Measurements from ENCODE around the gene PLA2G6.

Gene PLA2G6

DNA sequence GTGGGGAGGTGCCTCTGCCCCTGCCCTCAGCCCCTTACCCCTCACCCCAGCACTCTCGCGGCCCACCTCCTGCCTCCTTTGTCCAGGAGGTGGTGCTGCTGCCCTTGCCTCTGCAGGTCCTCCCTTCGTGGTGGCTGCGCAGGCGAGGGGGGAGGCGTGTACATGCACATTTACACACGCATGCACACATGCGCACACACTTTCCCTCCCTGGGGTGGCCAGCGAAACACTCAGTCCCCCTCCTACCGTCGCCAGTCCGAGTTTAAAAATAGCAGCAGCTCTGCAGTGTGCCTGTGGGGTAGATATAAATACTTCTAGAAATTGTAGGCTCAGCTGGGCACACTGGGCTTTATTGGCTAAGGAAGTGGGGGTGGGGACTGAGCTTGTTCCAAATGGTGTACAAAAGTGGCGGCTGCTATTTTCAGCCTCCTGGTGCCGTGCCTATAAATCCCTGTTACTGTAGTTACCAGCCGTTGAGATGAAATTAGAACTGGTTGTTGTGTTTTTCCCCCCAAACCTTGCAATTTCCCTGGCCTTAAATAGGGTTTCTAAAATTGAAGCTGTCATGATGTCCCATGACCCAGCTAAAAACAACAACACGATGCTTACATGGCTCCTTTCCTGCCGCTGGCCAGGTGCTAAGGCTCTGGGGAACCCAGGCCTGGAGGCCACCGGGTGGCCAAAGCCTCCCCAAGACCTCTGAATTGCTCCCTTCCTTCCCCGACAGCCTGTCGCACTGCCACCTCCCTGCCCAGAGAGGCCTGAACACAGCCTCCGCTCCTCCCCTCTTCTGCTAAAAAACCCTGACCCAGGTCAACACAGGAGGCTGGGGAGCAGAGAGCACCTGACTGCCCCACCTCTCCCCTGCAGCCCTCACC, 112.0 kb downstream of the PLA2G6 start:
- DNase-seq (ENCODE audit: extremely low read depth, low read depth): no peak

DNA sequence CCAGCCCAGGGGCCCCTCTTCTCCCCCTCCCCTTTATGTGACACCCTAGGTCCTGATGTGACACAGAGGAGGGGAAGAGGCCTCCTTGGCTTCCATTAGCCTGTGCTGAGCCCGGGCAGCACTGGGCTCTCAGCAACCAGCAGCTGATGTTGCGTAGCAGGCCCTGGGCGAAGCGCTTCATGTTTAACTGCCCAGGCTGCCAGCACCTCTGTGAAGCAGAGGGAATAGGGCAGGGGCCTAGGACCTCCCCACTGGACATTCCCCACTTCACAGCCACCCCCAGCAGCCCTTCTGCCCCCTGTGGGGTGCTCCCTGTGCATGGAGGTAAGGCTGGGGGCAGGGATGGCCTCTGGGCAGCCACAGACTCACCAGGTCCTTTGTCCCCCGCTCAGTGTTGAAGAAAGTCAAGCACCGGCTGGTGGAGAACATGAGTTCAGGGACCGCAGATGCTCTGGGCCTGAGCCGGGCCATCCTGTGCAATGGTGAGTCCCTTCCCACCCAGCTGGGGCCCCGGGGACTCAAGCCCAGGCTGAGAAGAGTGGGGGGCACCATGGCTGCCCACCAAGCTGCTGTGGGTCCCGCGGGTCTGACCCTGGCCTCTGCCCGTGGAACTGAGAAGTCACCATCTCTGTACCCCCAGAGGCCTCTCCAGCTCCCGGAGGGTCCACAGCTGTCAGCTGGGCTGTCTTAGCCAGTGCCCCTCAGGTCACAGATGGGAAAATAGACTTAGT, 112.8 kb downstream of the PLA2G6 start:
- TF ChIP-seq, protein P1, sequence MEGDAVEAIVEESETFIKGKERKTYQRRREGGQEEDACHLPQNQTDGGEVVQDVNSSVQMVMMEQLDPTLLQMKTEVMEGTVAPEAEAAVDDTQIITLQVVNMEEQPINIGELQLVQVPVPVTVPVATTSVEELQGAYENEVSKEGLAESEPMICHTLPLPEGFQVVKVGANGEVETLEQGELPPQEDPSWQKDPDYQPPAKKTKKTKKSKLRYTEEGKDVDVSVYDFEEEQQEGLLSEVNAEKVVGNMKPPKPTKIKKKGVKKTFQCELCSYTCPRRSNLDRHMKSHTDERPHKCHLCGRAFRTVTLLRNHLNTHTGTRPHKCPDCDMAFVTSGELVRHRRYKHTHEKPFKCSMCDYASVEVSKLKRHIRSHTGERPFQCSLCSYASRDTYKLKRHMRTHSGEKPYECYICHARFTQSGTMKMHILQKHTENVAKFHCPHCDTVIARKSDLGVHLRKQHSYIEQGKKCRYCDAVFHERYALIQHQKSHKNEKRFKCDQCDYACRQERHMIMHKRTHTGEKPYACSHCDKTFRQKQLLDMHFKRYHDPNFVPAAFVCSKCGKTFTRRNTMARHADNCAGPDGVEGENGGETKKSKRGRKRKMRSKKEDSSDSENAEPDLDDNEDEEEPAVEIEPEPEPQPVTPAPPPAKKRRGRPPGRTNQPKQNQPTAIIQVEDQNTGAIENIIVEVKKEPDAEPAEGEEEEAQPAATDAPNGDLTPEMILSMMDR (IDR thresholded peaks at IDR 0.05; ENCODE audit: low read depth, low read length, missing control alignments): no peak
- H3K4me3 ChIP-seq (replicated peaks; ENCODE audit: low read depth, low read length): no peak overlapping the region
- no peak for DNase-seq (ENCODE audit: extremely low read depth, low read depth)

More for the DNA sequence above, 112.0 kb downstream of the PLA2G6 start:
- TF ChIP-seq, protein P1 (IDR thresholded peaks at IDR 0.05; ENCODE audit: low read depth, low read length, missing control alignments): peak; percentile 52
- H3K4me3 ChIP-seq (replicated peaks; ENCODE audit: low read depth, low read length): no peak overlapping the region

DNA sequence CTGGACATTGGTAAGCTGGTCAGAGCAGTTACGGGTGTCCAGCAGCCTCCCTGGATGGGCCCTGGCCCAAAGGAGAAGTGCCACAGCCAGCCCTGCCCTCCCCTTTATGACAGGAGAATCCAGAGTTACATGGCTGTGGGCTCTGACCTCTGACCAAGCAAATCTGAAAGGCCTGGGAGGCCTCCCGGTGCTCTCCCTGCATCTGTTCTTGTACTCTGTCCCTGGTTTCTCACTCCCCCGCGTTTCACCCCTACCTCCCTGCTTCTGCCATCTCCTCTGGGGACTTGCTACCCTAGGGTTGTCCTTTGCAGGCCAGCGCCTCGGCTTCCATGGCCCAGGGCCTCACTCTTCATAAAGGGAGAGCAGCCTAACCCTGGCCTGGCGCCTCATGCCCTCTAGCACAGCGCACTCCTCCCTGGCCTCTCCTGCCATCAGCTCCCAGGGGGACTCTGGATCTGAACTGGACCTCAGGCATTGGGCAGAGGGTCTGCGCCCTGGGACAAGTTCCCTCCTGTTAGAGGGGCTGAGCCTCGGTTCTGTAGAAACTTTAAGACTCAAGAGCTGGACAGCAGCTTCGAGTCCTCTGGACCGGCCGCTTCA, 113.8 kb downstream of the PLA2G6 start:
- TF ChIP-seq, protein P1 (IDR thresholded peaks at IDR 0.05; ENCODE audit: low read depth, low read length, missing control alignments): no peak
- H3K4me3 ChIP-seq (replicated peaks; ENCODE audit: low read depth, low read length): no peak overlapping the region
- DNase-seq (ENCODE audit: extremely low read depth, low read depth): no peak

DNA sequence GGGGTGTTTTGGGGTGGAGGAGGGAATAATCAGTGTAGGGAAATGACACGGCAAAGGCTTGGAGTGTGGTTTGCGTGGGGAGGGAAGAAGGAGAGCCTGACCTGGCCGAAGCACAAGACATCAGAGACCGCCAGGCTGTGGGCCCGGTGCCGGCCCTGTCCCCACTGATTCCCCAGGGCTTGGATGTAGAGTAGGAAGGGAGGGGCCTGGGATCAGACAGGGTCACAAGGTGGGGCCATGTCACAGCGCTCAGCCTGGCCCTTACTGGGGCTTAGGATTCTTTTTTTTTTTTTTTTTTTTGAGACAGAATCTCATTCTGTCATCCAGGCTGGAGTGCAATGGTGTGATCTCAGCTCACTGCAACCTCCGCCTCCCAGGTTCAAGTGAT, 114.6 kb downstream of the PLA2G6 start:
- no peak for DNase-seq (ENCODE audit: extremely low read depth, low read depth)
- H3K4me3 ChIP-seq (replicated peaks; ENCODE audit: low read depth, low read length): no peak overlapping the region
- TF ChIP-seq, protein P1 (IDR thresholded peaks at IDR 0.05; ENCODE audit: low read depth, low read length, missing control alignments): no peak

DNA sequence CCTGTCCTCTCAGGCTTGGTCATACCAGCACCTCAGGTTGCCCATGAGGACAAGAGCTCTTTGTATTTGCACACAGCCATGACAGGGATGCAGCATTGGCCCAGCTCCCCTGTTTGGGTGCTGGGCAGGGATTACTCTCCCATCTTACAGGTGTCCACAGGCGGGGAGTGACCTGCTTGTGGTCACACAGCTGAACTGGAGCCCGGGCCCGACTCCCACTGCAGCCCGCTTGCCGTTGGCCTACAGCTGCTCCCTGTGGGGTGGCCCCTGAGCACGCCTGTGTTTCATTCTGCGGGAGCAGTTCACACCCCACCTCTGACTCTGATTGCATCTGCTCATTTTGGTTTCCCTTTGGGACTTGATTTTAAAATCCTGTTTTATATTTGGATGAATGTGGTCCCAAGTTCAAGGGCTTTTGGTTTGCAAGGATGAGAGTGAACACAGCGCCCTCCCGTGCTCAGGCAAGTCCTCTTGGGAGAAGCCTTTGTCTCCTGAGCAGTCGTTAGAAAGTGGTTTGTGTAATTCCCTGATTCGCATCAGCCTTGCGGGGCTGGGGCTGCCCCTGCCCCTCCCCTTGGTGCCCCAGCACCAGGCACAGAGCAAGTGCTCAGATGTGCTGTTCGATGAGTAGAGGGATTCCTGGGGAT, 115.1 kb downstream of the PLA2G6 start:
- H3K4me3 ChIP-seq (replicated peaks; ENCODE audit: low read depth, low read length): no peak overlapping the region
- DNase-seq (ENCODE audit: extremely low read depth, low read depth): no peak
- TF ChIP-seq, protein P1 (IDR thresholded peaks at IDR 0.05; ENCODE audit: low read depth, low read length, missing control alignments): no peak

DNA sequence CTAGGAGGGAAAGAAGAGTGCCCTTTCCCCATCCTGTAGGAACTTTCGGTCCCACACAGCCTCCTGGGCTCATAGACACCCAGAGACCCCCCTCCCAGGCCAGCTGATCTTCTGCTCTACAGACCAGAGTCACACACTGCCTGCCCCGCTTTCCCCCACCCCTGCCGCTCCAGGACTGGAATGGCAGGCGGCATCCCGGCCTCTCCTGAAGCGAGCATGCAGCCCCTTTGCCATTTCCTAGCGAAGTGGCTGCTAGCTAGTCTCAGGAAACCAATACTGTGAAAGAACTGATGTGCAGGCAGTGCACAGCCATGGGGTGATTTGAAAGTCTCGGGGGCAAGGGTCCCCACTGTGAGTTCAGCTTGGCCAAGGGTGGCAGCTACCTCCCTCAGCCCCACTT, 116.1 kb downstream of the PLA2G6 start:
- H3K4me3 ChIP-seq (replicated peaks; ENCODE audit: low read depth, low read length): no peak overlapping the region

More for the DNA sequence above, 116.1 kb downstream of the PLA2G6 start:
- DNase-seq (ENCODE audit: extremely low read depth, low read depth): no peak
- TF ChIP-seq, protein P1 (IDR thresholded peaks at IDR 0.05; ENCODE audit: low read depth, low read length, missing control alignments): no peak
